GM21515 (cell line): ENCODE results near the gene PRKCA.

Experiments used
- ATAC-seq: cut with Tn5 transposase; IDR thresholded peaks from one replicate; pipeline ENCODE4 v1.9.1; 2021; ENCODE audit not compliant: unreplicated experiment

The PRKCA gene

GRCh38 chr17:66751771-66752170 lies 449.4 kb downstream of the PRKCA start:
- ATAC-seq, result no peak

- ATAC-seq, result no peak
Observed at GRCh38 chr17:66752411-66752810, 450.0 kb downstream of the PRKCA start.

- ATAC-seq, result no peak
Observed at GRCh38 chr17:66753126-66753920, 450.9 kb downstream of the PRKCA start.

- no peak for ATAC-seq
Observed at GRCh38 chr17:66755101-66755943, 452.9 kb downstream of the PRKCA start.

GRCh38 chr17:66755944-66756290 lies 453.5 kb downstream of the PRKCA start:
- no peak for ATAC-seq

- ATAC-seq, result no peak
Observed at GRCh38 chr17:66760324-66760723, 457.9 kb downstream of the PRKCA start.

GRCh38 chr17:66762276-66762675 lies 459.9 kb downstream of the PRKCA start:
- ATAC-seq, result no peak

GRCh38 chr17:66763056-66763455 lies 460.6 kb downstream of the PRKCA start:
- ATAC-seq, result no peak

GRCh38 chr17:66764506-66764905 lies 462.1 kb downstream of the PRKCA start:
- no peak for ATAC-seq

GRCh38 chr17:66767154-66767933 lies 464.9 kb downstream of the PRKCA start:
- ATAC-seq, result no peak

GRCh38 chr17:66769911-66770310 lies 467.5 kb downstream of the PRKCA start:
- no peak for ATAC-seq

GRCh38 chr17:66772148-66772812 lies 469.9 kb downstream of the PRKCA start:
- no peak for ATAC-seq

GRCh38 chr17:66775271-66775670 lies 472.9 kb downstream of the PRKCA start:
- no peak for ATAC-seq

GRCh38 chr17:66775881-66776400 lies 473.5 kb downstream of the PRKCA start:
- no peak for ATAC-seq

GRCh38 chr17:66776999-66777688 lies 474.7 kb downstream of the PRKCA start:
- no peak for ATAC-seq

GRCh38 chr17:66777689-66778225 lies 475.3 kb downstream of the PRKCA start:
- no peak for ATAC-seq

GRCh38 chr17:66778531-66779236 lies 476.3 kb downstream of the PRKCA start:
- no peak for ATAC-seq

- no peak for ATAC-seq
Observed at GRCh38 chr17:66779237-66779606, 476.8 kb downstream of the PRKCA start.

GRCh38 chr17:66781135-66781534 lies 478.7 kb downstream of the PRKCA start:
- ATAC-seq, result no peak
